Endothelial cell of umbilical vein (primary cell): ENCODE results near the gene VPS45. TPM values are rescaled to one million over a fixed set of nuclear protein-coding genes. Genes with fewer than 3 reads are reported as not detected.

ENCODE experiments used
- BruUV-seq: library from RNA; stranded (reverse); fragments of 400-500 nt; replicated peaks from 2 replicates; lab custom pipeline; 2021; lab: Mats Ljungman, UMichigan
- CTCF ChIA-PET: fragments of 300-600, 350-600 bp; sonication (Branson Sonifier 250); formaldehyde crosslinking; loops from one replicate; lab custom pipeline; 2021; ENCODE audit warnings: antibody characterized with exemption, inconsistent platforms; lab: Charles Lee
- POLR2A ChIA-PET: fragments of 300-600, 350-600 bp; sonication (Branson Sonifier 250); formaldehyde crosslinking; loops from one replicate; lab custom pipeline; 2021; ENCODE audit warnings: antibody characterized with exemption, inconsistent platforms; lab: Charles Lee
- DNase-seq: peaks from one replicate; pipeline ENCODE4 v3.0.0-alpha.2; 2011; ENCODE audit warnings: low read depth, low spot score
- FAIRE-seq: peaks from 2 replicates; lab custom pipeline; 2011; peaks lifted over from hg19 to GRCh38; lab: Jason Lieb, UNC
- H2AFZ ChIP-seq: 2 replicates; pipeline ENCODE4 v1.6.0; 2012; ENCODE audit warnings: low read depth, low read length, control low read depth, inconsistent platforms
- H3K27ac ChIP-seq: 2 replicates; pipeline ENCODE4 v1.5.1; 2011; ENCODE audit warnings: low read depth, mild to moderate bottlenecking, control low read depth, low read length, moderate library complexity; ENCODE audit not compliant: insufficient read depth
- H3K27me3 ChIP-seq, 2 experiments: 2 replicates each; pipeline versions ENCODE4 v1.6.0 to v1.6.1; 2011; ENCODE audit warnings: low read length in 2 of 2, mixed read lengths in 1 of 2; ENCODE audit not compliant: control insufficient read depth in 2 of 2, insufficient read depth in 2 of 2
- H3K36me3 ChIP-seq, 2 experiments: 2 replicates in 1 of 2; 3 replicates in 1 of 2; pipeline ENCODE4 v1.5.1; 2011; ENCODE audit warnings: low read length in 2 of 2, mild to moderate bottlenecking in 1 of 2, moderate library complexity in 1 of 2; ENCODE audit not compliant: control insufficient read depth in 2 of 2, insufficient read depth in 2 of 2; ENCODE audit errors: extremely low read depth in 1 of 2
- H3K4me1 ChIP-seq: 3 replicates; pipeline ENCODE4 v1.5.1; 2011; ENCODE audit warnings: mild to moderate bottlenecking, low read length; ENCODE audit not compliant: control insufficient read depth, insufficient read depth; ENCODE audit errors: extremely low read depth
- H3K4me2 ChIP-seq: 2 replicates; pipeline ENCODE4 v1.6.1; 2011; ENCODE audit warnings: low read length, control low read depth, mixed read lengths; ENCODE audit not compliant: insufficient read depth
- H3K4me3 ChIP-seq, 3 experiments: fragments of 200-600 bp in 1 of 3; sonication (generic), shearing (Covaris generic) in 1 of 3; replicated peaks in 1 of 3; 2 replicates each; pipeline ENCODE4 v1.5.1; 2011 to 2016; ENCODE audit warnings: control low read depth in 3 of 3, low read length in 3 of 3, mild to moderate bottlenecking in 2 of 3, inconsistent platforms in 1 of 3, low read depth in 1 of 3, moderate library complexity in 1 of 3; ENCODE audit not compliant: insufficient read depth in 1 of 3
- H3K79me2 ChIP-seq: 2 replicates; pipeline ENCODE4 v1.6.0; 2012; ENCODE audit warnings: low read length, inconsistent platforms; ENCODE audit not compliant: control insufficient read depth, insufficient read depth
- H3K9ac ChIP-seq: replicated peaks from 2 replicates; pipeline ENCODE3; 2011; ENCODE audit warnings: low read length, control low read depth; ENCODE audit not compliant: insufficient read depth; ENCODE audit errors: extremely low read depth
- H3K9me1 ChIP-seq: replicated peaks from 3 replicates; pipeline ENCODE4 v1.6.0; 2011; ENCODE audit warnings: mild to moderate bottlenecking, low read length; ENCODE audit not compliant: control insufficient read depth, insufficient read depth; ENCODE audit errors: extremely low read depth
- H3K9me3 ChIP-seq: replicated peaks from 2 replicates; pipeline ENCODE4 v1.5.1; 2012; ENCODE audit warnings: low read length, inconsistent platforms; ENCODE audit not compliant: control insufficient read depth, insufficient read depth
- H4K20me1 ChIP-seq: replicated peaks from 2 replicates; pipeline ENCODE3; 2011; ENCODE audit warnings: mild to moderate bottlenecking, low read length; ENCODE audit not compliant: control insufficient read depth, insufficient read depth; ENCODE audit errors: extremely low read depth
- CTCF ChIP-seq, 2 donors: IDR thresholded peaks; 1 replicate in 1 of 2; 2 replicates in 1 of 2; pipeline ENCODE4 v1.5.1; 2011; ENCODE audit warnings: low read length in 2 of 2, mild to moderate bottlenecking in 2 of 2, moderate library complexity in 2 of 2, control low read depth in 1 of 2, inconsistent platforms in 1 of 2, low read depth in 1 of 2; ENCODE audit not compliant: insufficient read depth in 1 of 2; ENCODE audit errors: extremely low read depth in 1 of 2
- EZH2 ChIP-seq: IDR thresholded peaks from 2 replicates; pipeline ENCODE4 v1.6.1; 2012; ENCODE audit warnings: borderline replicate concordance, low read depth, mild to moderate bottlenecking, moderate library complexity, low read length, inconsistent platforms; ENCODE audit not compliant: severe bottlenecking
- FOS ChIP-seq: IDR thresholded peaks from 2 replicates; pipeline ENCODE4 v1.6.1; 2011; ENCODE audit warnings: mild to moderate bottlenecking, low read length, moderate library complexity, borderline replicate concordance; ENCODE audit not compliant: insufficient read depth
- GATA2 ChIP-seq: IDR thresholded peaks from 2 replicates; pipeline ENCODE4 v1.7.0; 2011; ENCODE audit warnings: low read depth, mild to moderate bottlenecking, moderate library complexity, mixed read lengths, low read length; ENCODE audit not compliant: insufficient read length, insufficient read depth
- JUN ChIP-seq: IDR thresholded peaks from 2 replicates; pipeline ENCODE4 v1.6.1; 2011; ENCODE audit warnings: borderline replicate concordance, low read depth; ENCODE audit not compliant: insufficient read length, insufficient read depth
- MYC ChIP-seq: IDR thresholded peaks from one replicate; pipeline ENCODE4 v1.6.1; 2011; ENCODE audit warnings: mild to moderate bottlenecking, low read depth, low read length
- POLR2A ChIP-seq: IDR thresholded peaks from 2 replicates; pipeline ENCODE4 v1.6.1; 2012; ENCODE audit warnings: low read depth, mild to moderate bottlenecking, control low read depth, low read length
- POLR2AphosphoS5 ChIP-seq: IDR thresholded peaks from 2 replicates; pipeline ENCODE4 v1.6.1; 2012; ENCODE audit warnings: low read depth, mild to moderate bottlenecking, control low read depth, low read length, moderate library complexity; ENCODE audit not compliant: insufficient read depth
- dilution Hi-C: fragments of 300-500 bp; cut with MboI; formaldehyde crosslinking; loops from one replicate; pipeline ENCODE4 v1.15.0; 2019; ENCODE audit warnings: low sequenced_read_pairs; ENCODE audit not compliant: extremely low pct_ligation_motif_present
- intact Hi-C: fragments of 100-400 bp; cut with micrococcal nuclease; formaldehyde crosslinking; loops from one replicate; pipeline ENCODE4 v1.10.0; 2022
- polyA plus RNA-seq, 4 experiments: library from polyadenylated mRNA; depleted of rRNA in 3 of 4; stranded (reverse) in 3 of 4; unstranded in 1 of 4; fragments of >200 nt; gene quantifications; 2 replicates each; pipeline versions ENCODE4 v1.2.1 to v1.2.3, GENCODE V29; 2011 to 2012; ENCODE audit warnings: missing spikeins in 1 of 4
- total RNA-seq: library from RNA; stranded (reverse); gene quantifications from 2 replicates; pipeline ENCODE4 v1.2.3, GENCODE V29; 2021
- TF ChIP-seq, protein P1 (sequence below): IDR thresholded peaks from 2 replicates; pipeline ENCODE4 v1.6.1; 2011; ENCODE audit not compliant: insufficient read depth, insufficient read length

The VPS45 gene
- total and polyA plus RNA-seq, 2 donors (not counting 3 experiments of a cell fraction or from before 2014, with no cell fraction given): 24.8 to 43.7 TPM

DNA sequence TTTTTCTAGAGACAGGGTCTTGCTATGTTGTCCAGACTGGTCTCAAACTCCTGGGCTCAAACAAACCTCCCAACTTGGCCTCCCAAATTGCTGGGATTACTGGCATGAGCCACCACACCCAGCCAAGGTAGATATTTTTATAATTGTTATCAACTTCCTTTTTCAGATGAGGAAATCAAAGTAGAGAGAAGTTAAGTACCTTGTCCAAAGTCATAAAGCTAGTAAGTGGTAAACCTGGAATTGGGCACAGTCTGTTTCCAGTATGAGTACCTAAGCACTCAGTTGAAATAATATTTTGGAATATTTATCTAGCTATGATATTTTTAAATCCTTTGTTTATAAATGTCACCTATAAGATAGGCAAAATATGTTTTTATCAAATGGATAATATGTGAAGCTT, 59.9 kb downstream of the VPS45 start:
- no peak overlapping the region for H3K4me3 ChIP-seq
- DNase-seq: no peak
- no peaks in the 10 kb centered on the region for H3K9me3 ChIP-seq
- TF ChIP-seq FOS: no peak
- TF ChIP-seq POLR2AphosphoS5: no peak
- no peak for TF ChIP-seq EZH2
- H3K36me3 ChIP-seq: no peaks in the 10 kb centered on the region
- no peak overlapping the region for H2AFZ ChIP-seq
- BruUV-seq: no TSS peak
- POLR2A ChIA-PET: no interaction called here
- no peaks in the 10 kb centered on the region for H3K79me2 ChIP-seq
- dilution Hi-C loops (no loop called here), intact Hi-C loops (no loop called here)
- H3K9me1 ChIP-seq: no peaks in the 10 kb centered on the region
- CTCF ChIA-PET: interaction anchor here (0.8 to 1.6 kb wide), 3 partner anchors 35 to 60 kb away, joined by 3 to 9 read pairs (median 4); no protein-coding TSS in a partner anchor
- no peak for FAIRE-seq
- H3K9ac ChIP-seq: no peak overlapping the region
- H4K20me1 ChIP-seq: no peaks in the 10 kb centered on the region
- H3K27ac ChIP-seq: no peak overlapping the region
- no peaks in the 10 kb centered on the region for H3K27me3 ChIP-seq
- H3K4me2 ChIP-seq: no peak overlapping the region
- H3K4me1 ChIP-seq: no peaks in the 10 kb centered on the region

GRCh38 chr1:150127868-150128267, 60.3 kb downstream of the VPS45 start:
- Histone ChIP-seq H3K4me2 (no peak overlapping the region), H2AFZ (no peak overlapping the region), H3K79me2 (no peaks in the 10 kb centered on the region), H3K4me3 (no peak overlapping the region), H3K4me1 (no peaks in the 10 kb centered on the region), H4K20me1 (no peaks in the 10 kb centered on the region), H3K27me3 (no peaks in the 10 kb centered on the region), H3K9me3 (no peaks in the 10 kb centered on the region), H3K9ac (no peak overlapping the region), H3K9me1 (no peaks in the 10 kb centered on the region), H3K27ac (no peak overlapping the region), H3K36me3 (no peaks in the 10 kb centered on the region)
- FAIRE-seq (no peak), DNase-seq (no peak)
- POLR2A ChIA-PET: no interaction called here
- CTCF ChIA-PET: interaction anchor here (0.8 to 1.5 kb wide), 3 partner anchors 14 to 59 kb away, joined by 3 to 4 read pairs (median 3); no protein-coding TSS in a partner anchor
- no TSS peak for BruUV-seq
- TF ChIP-seq POLR2AphosphoS5: no peak
- no peak for TF ChIP-seq JUN
- no peak for TF ChIP-seq CTCF (IDR thresholded peaks at IDR 0.05; ENCODE audit: extremely low read depth in 1 of 2, insufficient read depth in 1 of 2, low read depth in 1 of 2, low read length in 2 of 2)
- no peak for TF ChIP-seq MYC
- TF ChIP-seq EZH2: no peak
- TF ChIP-seq FOS: no peak
- TF ChIP-seq, protein P1, sequence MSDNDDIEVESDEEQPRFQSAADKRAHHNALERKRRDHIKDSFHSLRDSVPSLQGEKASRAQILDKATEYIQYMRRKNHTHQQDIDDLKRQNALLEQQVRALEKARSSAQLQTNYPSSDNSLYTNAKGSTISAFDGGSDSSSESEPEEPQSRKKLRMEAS: no peak
- TF ChIP-seq GATA2: no peak
- TF ChIP-seq POLR2A: no peak
- intact Hi-C loops (no loop called here), dilution Hi-C loops (no loop called here)
